H9 (cell line): ENCODE data around the gene PRKACB. TPM values are rescaled to one million over a fixed set of nuclear protein-coding genes. Genes with fewer than 3 reads are reported as not detected.

Experiments
- DNase-seq: peaks from one replicate; pipeline ENCODE4 v3.0.0-alpha.2; 2017
- H2AFZ ChIP-seq: one replicate; pipeline ENCODE4 v1.6.1; 2013; ENCODE audit warnings: mild to moderate bottlenecking, low read length, control low read depth, moderate library complexity
- H2AK5ac ChIP-seq: 2 replicates; pipeline ENCODE4 v1.6.1; 2013; ENCODE audit warnings: low read length, control low read depth, mixed read lengths; ENCODE audit not compliant: insufficient read length
- H2BK120ac ChIP-seq: one replicate; pipeline ENCODE4 v1.6.1; 2013; ENCODE audit warnings: low read depth, mild to moderate bottlenecking, low read length, control low read depth, inconsistent platforms; ENCODE audit not compliant: poor library complexity, severe bottlenecking
- H2BK12ac ChIP-seq: 2 replicates; pipeline ENCODE4 v1.6.1; 2013; ENCODE audit warnings: low read length, control low read depth, mixed read lengths, low read depth; ENCODE audit not compliant: insufficient read length
- H2BK15ac ChIP-seq: 2 replicates; pipeline ENCODE4 v1.6.1; 2013; ENCODE audit warnings: low read depth, low read length, control low read depth
- H2BK20ac ChIP-seq: one replicate; pipeline ENCODE4 v1.6.1; 2013; ENCODE audit warnings: low read depth, mild to moderate bottlenecking, low read length, control low read depth, inconsistent platforms; ENCODE audit not compliant: poor library complexity, severe bottlenecking
- H2BK5ac ChIP-seq: 2 replicates; pipeline ENCODE4 v1.6.1; 2013; ENCODE audit warnings: low read length, control low read depth, mixed read lengths; ENCODE audit not compliant: insufficient read length
- H3K14ac ChIP-seq: 2 replicates; pipeline ENCODE4 v1.6.1; 2013; ENCODE audit warnings: low read length, control low read depth; ENCODE audit not compliant: insufficient read depth
- H3K18ac ChIP-seq: 2 replicates; pipeline ENCODE4 v1.6.1; 2013; ENCODE audit warnings: low read depth, mild to moderate bottlenecking, mixed read lengths, low read length, control low read depth; ENCODE audit not compliant: insufficient read length
- H3K23ac ChIP-seq: 2 replicates; pipeline ENCODE4 v1.6.1; 2013; ENCODE audit warnings: low read length, control low read depth, mixed read lengths, low read depth; ENCODE audit not compliant: insufficient read length
- H3K23me2 ChIP-seq: 2 replicates; pipeline ENCODE4 v1.6.1; 2013; ENCODE audit warnings: low read depth, mild to moderate bottlenecking, mixed read lengths, low read length, control low read depth; ENCODE audit not compliant: insufficient read length, poor library complexity, severe bottlenecking
- H3K27ac ChIP-seq: 2 replicates; pipeline ENCODE4 v1.5.1; 2013; ENCODE audit warnings: low read length, control low read depth, mixed read lengths, low read depth; ENCODE audit not compliant: insufficient read length
- H3K27me3 ChIP-seq: 2 replicates; pipeline ENCODE4 v1.6.1; 2013; ENCODE audit warnings: low read length, control low read depth, inconsistent platforms; ENCODE audit not compliant: insufficient read depth
- H3K4ac ChIP-seq: 2 replicates; pipeline ENCODE4 v1.6.1; 2013; ENCODE audit warnings: low read depth, mild to moderate bottlenecking, control low read depth, inconsistent platforms, low read length, moderate library complexity
- H3K4me1 ChIP-seq: 2 replicates; pipeline ENCODE4 v1.6.1; 2013; ENCODE audit warnings: low read length, control low read depth, inconsistent platforms; ENCODE audit not compliant: insufficient read depth
- H3K4me2 ChIP-seq: 2 replicates; pipeline ENCODE4 v1.6.1; 2013; ENCODE audit warnings: low read length, control low read depth, mixed read lengths; ENCODE audit not compliant: insufficient read length, insufficient read depth
- H3K56ac ChIP-seq: 2 replicates; pipeline ENCODE4 v1.6.1; 2013; ENCODE audit warnings: low read depth, mild to moderate bottlenecking, mixed read lengths, low read length, control low read depth; ENCODE audit not compliant: insufficient read length
- H3K79me1 ChIP-seq: 2 replicates; pipeline ENCODE4 v1.6.1; 2013; ENCODE audit warnings: low read depth, mild to moderate bottlenecking, moderate library complexity, low read length, control low read depth, inconsistent platforms; ENCODE audit not compliant: insufficient read depth, poor library complexity, severe bottlenecking
- H3K79me2 ChIP-seq: 2 replicates; pipeline ENCODE4 v1.6.1; 2013; ENCODE audit warnings: low read length, control low read depth, inconsistent platforms; ENCODE audit not compliant: insufficient read depth
- H3K9ac ChIP-seq: 2 replicates; pipeline ENCODE4 v1.6.1; 2013; ENCODE audit warnings: low read length, control low read depth, mixed read lengths; ENCODE audit not compliant: insufficient read length; ENCODE audit errors: extremely low read depth
- H3K9me3 ChIP-seq: one replicate; pipeline ENCODE4 v1.6.1; 2013; ENCODE audit warnings: low read depth, low read length, inconsistent platforms; ENCODE audit not compliant: control insufficient read depth
- H3T11ph ChIP-seq: one replicate; pipeline ENCODE4 v1.6.1; 2013; ENCODE audit warnings: mild to moderate bottlenecking, low read length, control low read depth, inconsistent platforms
- H4K20me1 ChIP-seq: one replicate; pipeline ENCODE4 v1.6.1; 2013; ENCODE audit not compliant: control insufficient read depth, insufficient read length, insufficient read depth
- H4K5ac ChIP-seq: 2 replicates; pipeline ENCODE4 v1.6.1; 2013; ENCODE audit warnings: low read depth, mild to moderate bottlenecking, mixed read lengths, low read length, control low read depth; ENCODE audit not compliant: insufficient read length
- H4K8ac ChIP-seq: replicated peaks from 2 replicates; pipeline ENCODE4 v1.6.1; 2013; ENCODE audit warnings: low read length, control low read depth, mixed read lengths, low read depth; ENCODE audit not compliant: insufficient read length
- H4K91ac ChIP-seq: 2 replicates; pipeline ENCODE4 v1.6.1; 2013; ENCODE audit warnings: low read depth, mild to moderate bottlenecking, moderate library complexity, mixed read lengths, low read length, control low read depth; ENCODE audit not compliant: insufficient read length
- H3K27ac Mint-ChIP-seq, 3 experiments: 2 replicates in 2 of 3; 3 replicates in 1 of 3; pipeline ENCODE4 v1.8.0; 2020 to 2021; ENCODE audit warnings: mixed read lengths in 3 of 3, mild to moderate bottlenecking in 1 of 3, moderate library complexity in 1 of 3
- H3K27me3 Mint-ChIP-seq: 2 replicates; pipeline ENCODE4 v1.8.0; 2021; ENCODE audit warnings: low read depth, mild to moderate bottlenecking, moderate library complexity, mixed read lengths
- H3K36me3 Mint-ChIP-seq, 3 experiments: 2 replicates in 2 of 3; 3 replicates in 1 of 3; pipeline ENCODE4 v1.8.0; 2020 to 2021; ENCODE audit warnings: low read depth in 3 of 3, mixed read lengths in 3 of 3; ENCODE audit not compliant: insufficient read depth in 1 of 3
- H3K4me1 Mint-ChIP-seq, 2 experiments: 2 replicates each; pipeline ENCODE4 v1.8.0; 2020; ENCODE audit warnings: mixed read lengths in 2 of 2
- H3K4me3 Mint-ChIP-seq, 2 experiments: 2 replicates in 1 of 2; 3 replicates in 1 of 2; pipeline ENCODE4 v1.8.0; 2020 to 2021; ENCODE audit warnings: mild to moderate bottlenecking in 2 of 2, mixed read lengths in 2 of 2, moderate library complexity in 1 of 2
- H3K9me3 Mint-ChIP-seq, 2 experiments: 2 replicates in 1 of 2; 3 replicates in 1 of 2; pipeline ENCODE4 v1.8.0; 2020; ENCODE audit warnings: mild to moderate bottlenecking in 2 of 2, mixed read lengths in 2 of 2, moderate library complexity in 1 of 2
- CTCF ChIP-seq: fragments of 200-600 bp; sonication (generic); conservative IDR thresholded peaks from 3 replicates; pipeline ENCODE4 v1.8.0; 2021; ENCODE audit warnings: antibody characterized with exemption, mild to moderate bottlenecking
- WGBS: extraction: QIAGEN DNeasy Blood & Tissue Kit; methylation state at CpG from one replicate; pipeline ENCODE4 v1.1.7; 2013; ENCODE audit warnings: missing lambda C conversion rate, low lambda C conversion rate, mixed read lengths; ENCODE audit not compliant: insufficient read length; ENCODE audit errors: extremely low coverage; 5-methylcytosine and 5-hydroxymethylcytosine counted together
- total RNA-seq: library from RNA; stranded (reverse); gene quantifications from 2 replicates; pipeline ENCODE4 v1.2.1, GENCODE V29; 2021

The PRKACB gene
- total RNA-seq, 1 experiment from 2014 or later, result 20.7 TPM

GRCh38 chr1:84254703-84255238 is 110.7 kb downstream of the PRKACB start:
- no CpG with 5 or more reads among the region's 2 CpGs for WGBS
- no peak overlapping the region for H3K18ac ChIP-seq
- no peaks in the 10 kb centered on the region for H3K79me1 ChIP-seq
- no peak overlapping the region for H2AFZ ChIP-seq
- H3K4me1 Mint-ChIP-seq, result peaks cover 15 to 18% of the 10 kb centered on the region in 2 experiments
- DNase-seq, result no peak
- H3K27me3 ChIP-seq, result no peaks in the 10 kb centered on the region
- no peak overlapping the region for H3K27ac Mint-ChIP-seq
- no peak overlapping the region for H3K56ac ChIP-seq
- no peaks in the 10 kb centered on the region for H4K20me1 ChIP-seq
- no peak overlapping the region for H3K27ac ChIP-seq
- no peak overlapping the region for H3K9ac ChIP-seq
- H3K23me2 ChIP-seq, result no peaks in the 10 kb centered on the region
- no peak overlapping the region for H2BK20ac ChIP-seq
- peaks cover 3% of the 10 kb centered on the region for H3K4me1 ChIP-seq
- H3K4me3 Mint-ChIP-seq, result no peak overlapping the region
- no peak overlapping the region for H3K23ac ChIP-seq
- H3T11ph ChIP-seq, result no peak overlapping the region
- no peak overlapping the region for H4K5ac ChIP-seq
- no peak overlapping the region for H3K4ac ChIP-seq
- peaks cover 7% of the 10 kb centered on the region for H3K27me3 Mint-ChIP-seq
- H2BK5ac ChIP-seq, result no peak overlapping the region
- H3K79me2 ChIP-seq, result no peaks in the 10 kb centered on the region
- no peak overlapping the region for H3K14ac ChIP-seq
- H2BK120ac ChIP-seq, result no peak overlapping the region
- no peak for TF ChIP-seq CTCF
- no peak overlapping the region for H4K91ac ChIP-seq
- no peak overlapping the region for H2BK15ac ChIP-seq
- no peak overlapping the region for H2BK12ac ChIP-seq
- no peak overlapping the region for H2AK5ac ChIP-seq
- peaks cover 10% of the 10 kb centered on the region in 2 experiments for H3K9me3 Mint-ChIP-seq
- H3K9me3 ChIP-seq, result no peaks in the 10 kb centered on the region
- H3K4me2 ChIP-seq, result no peak overlapping the region
- no peak overlapping the region for H4K8ac ChIP-seq
- H3K36me3 Mint-ChIP-seq, result peaks cover 0 to 14% (median 2%) of the 10 kb centered on the region in 3 experiments; a peak in 2 of 7 replicates
